ENCODE measurements around the gene GCAT. TPM values are rescaled to one million over a fixed set of nuclear protein-coding genes. Genes with fewer than 3 reads are reported as not detected.

Gene GCAT
- total RNA-seq, 1 experiment from 2014 or later: 32.3 TPM

DNA sequence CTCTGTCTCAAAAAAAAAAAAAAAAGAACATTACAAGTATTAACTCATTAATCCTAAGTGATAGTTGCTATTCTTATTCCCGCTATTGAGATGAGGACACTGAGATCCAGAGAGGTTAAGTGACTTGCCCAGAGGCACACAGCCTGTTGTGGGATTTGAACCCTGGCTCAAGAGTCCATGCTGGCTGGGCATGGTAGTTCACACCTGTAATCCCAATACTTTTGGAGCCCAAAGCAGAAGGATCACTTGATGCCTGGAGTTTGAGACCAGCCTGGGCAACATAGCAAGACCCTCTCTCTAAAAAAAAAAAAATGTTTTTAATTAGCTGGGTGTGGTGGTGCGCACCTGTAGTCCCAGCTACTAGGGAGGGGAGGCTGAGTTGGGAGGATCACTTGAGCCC lies 4.1 kb downstream of the GCAT start:
- Histone ChIP-seq H4K20me1 (ENCODE audit: insufficient read depth) (peaks cover under 1% of the 10 kb centered on the region; the same call in 1 of the 2 replicates), H3K9me3 (ENCODE audit: insufficient read depth, low read depth) (no peaks in the 10 kb centered on the region), H2AFZ (no peak overlapping the region), H3K79me2 (ENCODE audit: low read depth) (peaks cover 12% of the 10 kb centered on the region), H3K4me2 (no peak overlapping the region), H3K9me2 (ENCODE audit: insufficient read depth) (no peaks in the 10 kb centered on the region), H3K36me3 (ENCODE audit: low read depth) (no peaks in the 10 kb centered on the region), H3K27ac (no peak overlapping the region), H3K4me1 (replicated peaks; ENCODE audit: insufficient read depth) (peaks cover 5% of the 10 kb centered on the region), H3K4me3 (no peak overlapping the region), H3K27me3 (ENCODE audit: insufficient read depth, low read depth) (no peaks in the 10 kb centered on the region), H3F3A (ENCODE audit: insufficient read depth, low read depth) (peaks cover 14% of the 10 kb centered on the region)
- no peak for DNase-seq
- intact Hi-C loops (cut with micrococcal nuclease; ENCODE audit: unreplicated experiment): no loop called here
- ChIA-PET CTCF (no interaction called here), POLR2A (ENCODE audit: unreplicated experiment) (interaction anchor here (0.5 to 0.7 kb wide), 2 partner anchors 59 to 210 kb away, joined by 3 to 8 read pairs; no protein-coding TSS in a partner anchor)
- TF ChIP-seq, protein P1, sequence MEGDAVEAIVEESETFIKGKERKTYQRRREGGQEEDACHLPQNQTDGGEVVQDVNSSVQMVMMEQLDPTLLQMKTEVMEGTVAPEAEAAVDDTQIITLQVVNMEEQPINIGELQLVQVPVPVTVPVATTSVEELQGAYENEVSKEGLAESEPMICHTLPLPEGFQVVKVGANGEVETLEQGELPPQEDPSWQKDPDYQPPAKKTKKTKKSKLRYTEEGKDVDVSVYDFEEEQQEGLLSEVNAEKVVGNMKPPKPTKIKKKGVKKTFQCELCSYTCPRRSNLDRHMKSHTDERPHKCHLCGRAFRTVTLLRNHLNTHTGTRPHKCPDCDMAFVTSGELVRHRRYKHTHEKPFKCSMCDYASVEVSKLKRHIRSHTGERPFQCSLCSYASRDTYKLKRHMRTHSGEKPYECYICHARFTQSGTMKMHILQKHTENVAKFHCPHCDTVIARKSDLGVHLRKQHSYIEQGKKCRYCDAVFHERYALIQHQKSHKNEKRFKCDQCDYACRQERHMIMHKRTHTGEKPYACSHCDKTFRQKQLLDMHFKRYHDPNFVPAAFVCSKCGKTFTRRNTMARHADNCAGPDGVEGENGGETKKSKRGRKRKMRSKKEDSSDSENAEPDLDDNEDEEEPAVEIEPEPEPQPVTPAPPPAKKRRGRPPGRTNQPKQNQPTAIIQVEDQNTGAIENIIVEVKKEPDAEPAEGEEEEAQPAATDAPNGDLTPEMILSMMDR (conservative IDR thresholded peaks at IDR 0.05): no peak
- no peak for TF ChIP-seq EZH2 (IDR thresholded peaks at IDR 0.05; ENCODE audit: low read depth)
- no TSS peak for BruUV-seq (replicated peaks)

GRCh38 chr22:37812869-37813678 lies 5.3 kb downstream of the GCAT start:
- H4K20me1 ChIP-seq (ENCODE audit: insufficient read depth): no peaks in the 10 kb centered on the region
- peaks cover 6% of the 10 kb centered on the region; the same call in 1 of the 2 replicates for H3K79me2 ChIP-seq (ENCODE audit: low read depth)
- H3K9me2 ChIP-seq (ENCODE audit: insufficient read depth): no peaks in the 10 kb centered on the region
- POLR2A ChIA-PET (ENCODE audit: unreplicated experiment): interaction anchor here (0.5 kb wide), 1 partner anchor 50 kb away, joined by 3 read pairs; no protein-coding TSS in a partner anchor
- no peak for DNase-seq
- TF ChIP-seq EZH2 (IDR thresholded peaks at IDR 0.05; ENCODE audit: low read depth): no peak
- TF ChIP-seq, protein P1 (conservative IDR thresholded peaks at IDR 0.05): no peak
- no peak overlapping the region for H3K4me3 ChIP-seq
- H2AFZ ChIP-seq: no peak overlapping the region
- no peak overlapping the region for H3K27ac ChIP-seq
- H3K9me3 ChIP-seq (ENCODE audit: insufficient read depth, low read depth): no peaks in the 10 kb centered on the region
- intact Hi-C loops (cut with micrococcal nuclease; ENCODE audit: unreplicated experiment): no loop called here
- CTCF ChIA-PET: no interaction called here
- no peaks in the 10 kb centered on the region for H3K27me3 ChIP-seq (ENCODE audit: insufficient read depth, low read depth)
- peaks cover 7% of the 10 kb centered on the region for H3F3A ChIP-seq (ENCODE audit: insufficient read depth, low read depth)
- H3K36me3 ChIP-seq (ENCODE audit: low read depth): no peaks in the 10 kb centered on the region
- peaks cover 9% of the 10 kb centered on the region for H3K4me1 ChIP-seq (replicated peaks; ENCODE audit: insufficient read depth)
- no TSS peak for BruUV-seq (replicated peaks)
- H3K4me2 ChIP-seq: no peak overlapping the region

- no peaks in the 10 kb centered on the region for H3K79me2 ChIP-seq (ENCODE audit: low read depth)
- no TSS peak for BruUV-seq (replicated peaks)
- TF ChIP-seq, protein P1 (conservative IDR thresholded peaks at IDR 0.05): no peak
- no peak for TF ChIP-seq EZH2 (IDR thresholded peaks at IDR 0.05; ENCODE audit: low read depth)
- CTCF ChIA-PET: no interaction called here
- POLR2A ChIA-PET (ENCODE audit: unreplicated experiment): interaction anchor here (0.6 to 0.7 kb wide), 2 partner anchors 8 to 11 kb away, joined by 3 to 6 read pairs; a partner anchor contains a TSS
- intact Hi-C loops (cut with micrococcal nuclease; ENCODE audit: unreplicated experiment): loop anchor here (5.0 kb wide), 1 partner anchor 227 kb away; no protein-coding TSS in a partner anchor
- H4K20me1 ChIP-seq (ENCODE audit: insufficient read depth): no peaks in the 10 kb centered on the region
- no peaks in the 10 kb centered on the region; the same call in none of the 2 replicates for H3F3A ChIP-seq (ENCODE audit: insufficient read depth, low read depth)
- no peaks in the 10 kb centered on the region for H3K27me3 ChIP-seq (ENCODE audit: insufficient read depth, low read depth)
- H3K27ac ChIP-seq: no peak overlapping the region
- DNase-seq: no peak
- H2AFZ ChIP-seq: no peak overlapping the region
- no peak overlapping the region for H3K4me3 ChIP-seq
- H3K9me3 ChIP-seq (ENCODE audit: insufficient read depth, low read depth): no peaks in the 10 kb centered on the region
- no peaks in the 10 kb centered on the region for H3K36me3 ChIP-seq (ENCODE audit: low read depth)
- no peaks in the 10 kb centered on the region for H3K9me2 ChIP-seq (ENCODE audit: insufficient read depth)
- H3K4me1 ChIP-seq (replicated peaks; ENCODE audit: insufficient read depth): peaks cover 5% of the 10 kb centered on the region
- H3K4me2 ChIP-seq: no peak overlapping the region
Observed at GRCh38 chr22:37815593-37815992, 7.9 kb downstream of the GCAT start.

All from PC-9 (cell line).